Stimulated activated CD4-positive, alpha-beta T cell treated with anti-CD3 and anti-CD28 coated beads, Interleukin-1b, Interleukin-23, amount 100 ng/mL, for 1 hour (primary cell): ENCODE measurements around the gene SCN1B.

Experiments used
- DNase-seq, 2 donors: peaks; one replicate each; pipeline ENCODE4 v3.0.0-alpha.2; 2020; ENCODE audit warnings: low read depth in 2 of 2

SCN1B gene

GRCh38 chr19:35053667-35054293 is 23.5 kb downstream of the SCN1B start:
- no peak for DNase-seq

- no peak for DNase-seq
These were observed 24.4 kb downstream of the SCN1B start for GRCh38 chr19:35054626-35055025.

- no peak for DNase-seq
These were observed 25.5 kb downstream of the SCN1B start for GRCh38 chr19:35055715-35056179.

- DNase-seq, result no peak
These were observed 26.3 kb downstream of the SCN1B start for GRCh38 chr19:35056513-35057063.

GRCh38 chr19:35058370-35058769 is 28.1 kb downstream of the SCN1B start:
- no peak for DNase-seq

GRCh38 chr19:35059006-35059798 is 28.9 kb downstream of the SCN1B start:
- no peak for DNase-seq

- DNase-seq, result no peak
These were observed 29.5 kb downstream of the SCN1B start for GRCh38 chr19:35059799-35060091.

GRCh38 chr19:35060160-35060855 is 30.0 kb downstream of the SCN1B start:
- no peak for DNase-seq

DNA sequence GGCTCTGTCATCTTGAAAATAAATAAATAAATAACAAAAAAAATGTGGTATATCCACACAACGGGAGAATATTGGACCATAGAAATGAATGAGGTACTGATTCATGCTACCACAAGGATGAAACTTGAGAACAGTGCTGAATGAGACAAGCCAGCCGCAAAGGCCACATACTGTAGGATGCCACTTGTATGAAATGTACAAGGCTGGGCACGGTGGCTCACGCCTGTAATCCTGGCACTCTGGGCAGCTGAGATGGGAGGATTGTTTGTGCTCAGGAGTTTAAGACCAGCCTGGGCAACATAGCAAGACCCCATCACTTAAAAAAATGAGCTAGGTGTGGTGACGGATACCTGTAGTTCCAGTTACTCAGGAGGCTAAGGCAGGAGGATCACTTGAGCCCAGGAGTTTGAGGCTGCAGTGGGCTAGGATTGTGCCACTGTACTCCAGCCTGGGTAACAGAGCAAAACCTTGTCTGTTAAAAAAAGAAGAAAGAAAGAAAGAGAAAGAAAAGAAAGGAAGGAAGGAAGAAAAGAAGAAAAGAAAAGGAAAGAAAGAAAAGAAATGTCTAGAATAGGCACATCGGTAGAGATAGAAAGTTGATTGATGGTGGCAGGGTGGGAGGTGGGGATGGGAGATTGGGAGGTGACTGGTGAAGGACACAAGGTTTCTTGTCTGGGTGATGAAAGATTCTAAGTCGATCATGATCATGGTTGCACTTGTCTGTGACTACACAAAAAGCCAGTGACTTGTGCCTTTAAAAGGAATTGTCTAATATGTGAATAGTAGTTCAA is 31.5 kb downstream of the SCN1B start:
- DNase-seq, result no peak

GRCh38 chr19:35062942-35063341 is 32.7 kb downstream of the SCN1B start:
- DNase-seq, result no peak

GRCh38 chr19:35063940-35064818 is 33.9 kb downstream of the SCN1B start:
- DNase-seq, result no peak

- DNase-seq, result no peak
These were observed 35.3 kb downstream of the SCN1B start for GRCh38 chr19:35065574-35065973.

- no peak for DNase-seq
These were observed 35.9 kb downstream of the SCN1B start for GRCh38 chr19:35066121-35066520.

DNA sequence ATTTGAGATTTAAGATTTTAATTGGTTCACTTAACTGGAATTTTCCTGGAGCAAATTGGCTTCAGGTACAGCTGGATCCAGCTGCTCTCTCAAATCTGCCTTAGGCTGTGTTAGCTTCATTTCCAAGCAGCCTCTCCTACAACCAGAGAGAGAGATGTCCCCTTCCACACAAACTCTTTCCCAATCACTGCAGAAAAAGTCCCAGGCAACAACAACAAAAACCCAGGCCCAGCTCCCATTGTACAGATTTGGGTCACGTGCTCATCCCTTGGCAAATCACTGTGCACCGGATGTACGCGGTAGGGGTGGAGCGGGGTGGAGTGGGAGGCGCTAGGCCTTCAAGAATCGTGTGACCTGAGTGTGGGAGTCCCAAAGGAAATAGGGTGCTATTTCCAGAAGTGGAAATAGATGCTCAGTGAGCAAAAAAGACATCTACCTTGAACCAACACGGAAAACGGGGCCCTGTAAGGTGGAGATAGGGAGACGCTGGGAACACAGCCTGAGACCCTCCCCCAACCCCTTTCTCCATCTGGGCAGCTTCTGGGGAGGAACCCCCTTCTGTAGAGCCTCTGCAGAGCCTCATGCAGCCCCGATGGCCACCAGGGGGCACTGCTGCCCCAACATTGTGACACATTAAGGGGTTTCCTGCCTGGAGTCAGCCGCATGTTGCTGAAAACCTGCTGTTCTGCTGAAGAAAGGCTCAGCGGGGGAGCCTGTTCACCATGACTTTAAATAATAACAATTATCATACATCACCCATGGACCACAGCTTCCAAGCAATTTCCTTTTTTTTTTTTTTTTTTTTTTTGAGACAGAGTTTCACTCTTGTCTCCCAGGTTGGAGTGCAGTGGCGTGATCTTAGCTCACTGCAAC is 36.7 kb downstream of the SCN1B start:
- peak; percentile 73 to 94 for DNase-seq

DNA sequence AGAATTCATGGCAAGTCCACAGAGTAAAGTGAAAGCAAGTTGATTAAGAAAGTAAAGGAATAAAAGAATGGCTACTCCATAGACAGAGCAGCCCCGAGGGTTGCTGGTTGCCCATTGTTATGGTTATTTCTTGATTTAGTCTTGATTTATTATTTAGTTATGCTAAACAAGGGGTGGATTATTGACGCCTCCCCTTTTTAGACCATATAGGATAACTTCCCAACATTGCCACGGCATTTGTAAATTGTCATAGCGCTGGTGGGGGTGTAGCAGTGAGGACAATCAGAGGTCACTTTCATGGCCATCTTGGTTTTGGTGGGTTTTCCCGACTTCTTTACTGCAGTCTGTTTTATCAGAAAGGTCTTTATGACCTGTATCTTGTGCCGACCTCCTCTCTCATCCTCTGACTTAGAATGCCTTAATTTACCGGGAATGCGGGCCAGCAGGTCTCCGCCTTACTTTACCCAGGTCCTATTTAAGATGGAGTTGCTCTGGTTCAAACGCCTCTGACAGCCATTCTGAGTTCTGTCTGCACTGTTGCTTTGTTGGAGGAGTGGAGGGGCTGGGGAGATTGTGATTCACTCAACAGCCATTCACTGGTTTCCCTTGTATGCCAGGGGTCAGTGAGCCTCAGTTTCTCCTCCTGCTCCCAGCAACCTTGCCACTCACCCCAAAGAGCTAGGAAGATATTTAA is 38.8 kb downstream of the SCN1B start:
- no peak for DNase-seq

- no peak for DNase-seq
These were observed 39.4 kb downstream of the SCN1B start for GRCh38 chr19:35069696-35070095.

- no peak for DNase-seq
These were observed 40.2 kb downstream of the SCN1B start for GRCh38 chr19:35070471-35070870.

DNA sequence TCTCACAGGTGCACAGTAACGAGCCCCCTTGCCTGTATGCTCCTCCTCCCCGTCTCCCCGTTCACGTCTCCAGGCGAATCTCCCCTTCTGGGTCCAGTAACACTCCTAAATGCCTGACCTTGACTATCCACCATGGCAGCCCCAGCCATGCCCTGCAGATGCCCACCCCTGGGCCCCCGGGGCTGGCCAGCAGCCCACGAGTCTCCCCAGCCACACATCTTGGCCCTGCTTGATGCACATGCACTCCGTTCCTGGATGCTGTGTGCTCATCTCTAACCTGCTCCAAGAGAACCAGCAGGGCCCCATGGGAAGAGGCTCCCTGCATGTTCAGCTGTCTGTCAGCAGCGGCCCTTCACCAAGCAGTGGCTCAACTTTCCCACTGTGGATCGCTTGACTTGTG is 43.2 kb downstream of the SCN1B start:
- DNase-seq, result no peak

GRCh38 chr19:35073941-35074340 is 43.7 kb downstream of the SCN1B start:
- DNase-seq, result no peak
